Panc1 (cell line): ENCODE results near the gene GANC. TPM values are rescaled to one million over a fixed set of nuclear protein-coding genes. Genes with fewer than 3 reads are reported as not detected.
"Not testable (repeated sequence)": the region's sequence is repeated elsewhere in the genome, so short reads cannot be mapped to it uniquely, and the experiment has no call there.

Experiments
- ATAC-seq: fragments of 200-7000 bp; cut with Tn5 transposase; 2 replicates; pipeline ENCODE4 v1.9.1; 2020; ENCODE audit warnings: mild to moderate bottlenecking, moderate library complexity
- BruUV-seq: library from RNA; stranded (reverse); fragments of 400-500 nt; replicated peaks from 2 replicates; lab custom pipeline; 2021; lab: Mats Ljungman, UMichigan
- CTCF ChIA-PET: fragments of 300-600 bp; sonication (Branson Sonifier 250); formaldehyde crosslinking; loops from one replicate; lab custom pipeline; 2022; ENCODE audit warnings: antibody characterized with exemption; lab: Charles Lee
- POLR2A ChIA-PET: fragments of 300-600 bp; sonication (Branson Sonifier 250); formaldehyde crosslinking; loops from one replicate; lab custom pipeline; 2022; ENCODE audit warnings: antibody characterized with exemption; lab: Charles Lee
- DNase-seq: peaks from one replicate; pipeline ENCODE4 v3.0.0-alpha.2; 2010; ENCODE audit warnings: low read depth, low spot score
- H3K27ac ChIP-seq: 2 replicates; pipeline ENCODE4 v1.5.1; 2011; ENCODE audit warnings: mild to moderate bottlenecking, low read length, inconsistent platforms
- H3K27me3 ChIP-seq: fragments of 200-500 bp; sonication (Bioruptor generic); 2 replicates; pipeline ENCODE4 v1.6.0; 2014; ENCODE audit warnings: low read length, inconsistent platforms; ENCODE audit not compliant: control insufficient read depth, insufficient read depth
- H3K36me3 ChIP-seq: fragments of 200-500 bp; sonication (Bioruptor generic); 2 replicates; pipeline ENCODE4 v1.5.1; 2014; ENCODE audit warnings: inconsistent platforms, mild to moderate bottlenecking, low read length, moderate library complexity; ENCODE audit not compliant: control insufficient read depth, insufficient read depth
- H3K4me1 ChIP-seq: 2 replicates; pipeline ENCODE4 v1.5.1; 2011; ENCODE audit warnings: inconsistent platforms, mild to moderate bottlenecking, low read length, moderate library complexity; ENCODE audit not compliant: control insufficient read depth, insufficient read depth
- H3K4me3 ChIP-seq, 2 experiments: 2 replicates each; pipeline ENCODE4 v1.5.1; 2011 to 2012; ENCODE audit warnings: low read depth in 2 of 2, low read length in 2 of 2, mild to moderate bottlenecking in 2 of 2, inconsistent platforms in 1 of 2, moderate library complexity in 1 of 2
- H3K9me3 ChIP-seq: fragments of 200-500 bp; sonication (Bioruptor generic); 2 replicates; pipeline ENCODE4 v1.5.1; 2014; ENCODE audit warnings: low read depth, mild to moderate bottlenecking, inconsistent platforms, low read length, moderate library complexity; ENCODE audit not compliant: control insufficient read depth, insufficient read depth
- CTCF ChIP-seq: fragments of 450-650 bp; IDR thresholded peaks from 2 replicates; pipeline ENCODE4 v1.5.1; 2017; ENCODE audit warnings: mild to moderate bottlenecking
- POLR2AphosphoS5 ChIP-seq: IDR thresholded peaks from 2 replicates; pipeline ENCODE4 v1.6.1; 2012; ENCODE audit warnings: mild to moderate bottlenecking, low read depth, low read length, moderate library complexity
- REST ChIP-seq, 2 experiments: IDR thresholded peaks; 2 replicates each; pipeline ENCODE4 v1.6.1; 2011 to 2012; ENCODE audit warnings: low read depth in 2 of 2, control low read depth in 1 of 2, low read length in 1 of 2, mild to moderate bottlenecking in 1 of 2, moderate library complexity in 1 of 2; ENCODE audit not compliant: insufficient read depth in 1 of 2
- SIN3A ChIP-seq: IDR thresholded peaks from 2 replicates; pipeline ENCODE4 v1.6.1; 2012; ENCODE audit warnings: low read depth, mild to moderate bottlenecking, low read length, moderate library complexity, borderline replicate concordance; ENCODE audit not compliant: insufficient read depth
- TCF7L2 ChIP-seq: IDR thresholded peaks from 2 replicates; pipeline ENCODE4 v1.6.1; 2011; ENCODE audit warnings: mild to moderate bottlenecking, low read depth, low read length, inconsistent platforms
- in situ Hi-C: cut with HindIII; loops from 2 replicates; pipeline ENCODE4 v1.10.0; 2016; ENCODE audit warnings: low sequenced_read_pairs, low pct_unique_long_range_greater_than_20kb
- intact Hi-C: fragments of 100-400 bp; cut with micrococcal nuclease; formaldehyde crosslinking; loops from one replicate; pipeline ENCODE4 v1.10.0; 2022; ENCODE audit not compliant: unreplicated experiment
- total RNA-seq: library from RNA; stranded (reverse); gene quantifications from one replicate; pipeline ENCODE4 v1.2.1, GENCODE V29; 2021; ENCODE audit not compliant: unreplicated experiment

The GANC gene
- total RNA-seq, 1 experiment from 2014 or later: 21.1 TPM

DNA sequence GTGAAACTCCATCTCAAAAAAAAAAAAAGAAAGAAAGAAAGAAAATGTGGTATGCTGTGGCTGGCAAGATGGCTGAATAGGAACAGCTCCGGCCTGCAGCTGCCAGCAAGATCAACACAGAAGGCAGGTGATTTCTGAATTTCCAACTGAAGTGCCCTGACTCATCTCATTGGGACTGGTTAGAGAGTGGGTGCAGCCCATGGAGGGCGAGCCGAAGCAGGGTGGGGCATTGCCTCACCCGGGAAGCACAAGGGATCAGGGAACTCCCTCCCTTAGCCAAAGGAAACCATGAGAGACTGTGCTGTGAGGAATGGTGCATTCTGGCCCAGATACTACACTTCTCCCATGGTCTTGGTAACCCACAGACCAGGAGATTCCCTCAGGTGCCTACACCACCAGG is 28.0 kb downstream of the GANC start:
- CTCF ChIA-PET, H3K27me3 ChIP-seq, POLR2A ChIA-PET, H3K27ac ChIP-seq, BruUV-seq, H3K9me3 ChIP-seq, ATAC-seq, H3K36me3 ChIP-seq, intact Hi-C loops, H3K4me3 ChIP-seq, H3K4me1 ChIP-seq, DNase-seq, in situ Hi-C loops: not testable (repeated sequence)

GRCh38 chr15:42306681-42307080 is 33.7 kb downstream of the GANC start:
- intact Hi-C loops: no loop called here
- in situ Hi-C loops: no loop called here
- ChIA-PET POLR2A (no interaction called here), CTCF (no interaction called here)
- Histone ChIP-seq H3K36me3 (no peaks in the 10 kb centered on the region), H3K4me1 (no peaks in the 10 kb centered on the region), H3K27ac (no peak overlapping the region), H3K27me3 (no peaks in the 10 kb centered on the region), H3K4me3 (no peak overlapping the region), H3K9me3 (no peaks in the 10 kb centered on the region)
- TF ChIP-seq REST (IDR thresholded peaks at IDR 0.05; ENCODE audit: insufficient read depth in 1 of 2, low read depth in 2 of 2, low read length in 1 of 2): no peak
- TF ChIP-seq CTCF: no peak
- TF ChIP-seq TCF7L2: no peak
- no peak for TF ChIP-seq POLR2AphosphoS5
- TF ChIP-seq SIN3A: no peak
- ATAC-seq (no peak), DNase-seq (no peak)
- no TSS peak for BruUV-seq

- no peaks in the 10 kb centered on the region for H3K36me3 ChIP-seq
- ATAC-seq (no peak), DNase-seq (no peak)
- H3K27ac ChIP-seq: no peak overlapping the region
- no peaks in the 10 kb centered on the region for H3K4me1 ChIP-seq
- ChIA-PET CTCF (no interaction called here), POLR2A (no interaction called here)
- in situ Hi-C loops (no loop called here), intact Hi-C loops (no loop called here)
- no peaks in the 10 kb centered on the region for H3K27me3 ChIP-seq
- H3K4me3 ChIP-seq: no peak overlapping the region
- no TSS peak for BruUV-seq
- no peaks in the 10 kb centered on the region for H3K9me3 ChIP-seq
- TF ChIP-seq POLR2AphosphoS5 (no peak), REST (IDR thresholded peaks at IDR 0.05; ENCODE audit: insufficient read depth in 1 of 2, low read depth in 2 of 2, low read length in 1 of 2) (no peak), TCF7L2 (no peak), CTCF (no peak), SIN3A (no peak)
Observed at GRCh38 chr15:42313463-42313862, 40.5 kb downstream of the GANC start.
